AG04450 (cell line): Measurements from ENCODE around the gene MAJIN. TPM values are rescaled to one million over a fixed set of nuclear protein-coding genes. Genes with fewer than 3 reads are reported as not detected.
A peak's percentile ranks its signal among the peaks of the same experiment; 100 is the strongest.

Experiments used
- CTCF ChIA-PET: fragments of 300-600, 350-600 bp; formaldehyde crosslinking; extraction: SDS; loops from one replicate; lab custom pipeline; 2022; ENCODE audit warnings: antibody characterized with exemption, inconsistent platforms; lab: Charles Lee
- POLR2A ChIA-PET: fragments of 350-600 bp; formaldehyde crosslinking; extraction: SDS; loops from one replicate; lab custom pipeline; 2021; ENCODE audit warnings: antibody characterized with exemption, inconsistent platforms; lab: Yijun Ruan, JAX
- DNase-seq: peaks from one replicate; pipeline ENCODE4 v3.0.0-alpha.2; 2011; ENCODE audit warnings: low read depth, low spot score
- H3K27ac ChIP-seq: one replicate; pipeline ENCODE4 v1.5.1; 2012; ENCODE audit warnings: low read depth, low read length, control low read depth
- H3K27me3 ChIP-seq: one replicate; pipeline ENCODE4 v1.6.0; 2012; ENCODE audit warnings: low read length; ENCODE audit not compliant: control insufficient read depth, insufficient read depth
- H3K4me3 ChIP-seq: 2 replicates; pipeline ENCODE4 v1.5.1; 2011; ENCODE audit warnings: mild to moderate bottlenecking, low read depth, low read length, control low read depth
- H3K9me3 ChIP-seq: 2 replicates; pipeline ENCODE4 v1.5.1; 2012; ENCODE audit warnings: low read length; ENCODE audit not compliant: control insufficient read depth, insufficient read depth
- CTCF ChIP-seq: IDR thresholded peaks from 2 replicates; pipeline ENCODE4 v1.5.1; 2011; ENCODE audit warnings: low read depth, low read length, control low read depth, inconsistent platforms
- polyA plus RNA-seq: library from polyadenylated mRNA; depleted of rRNA; stranded (reverse); fragments of >200 nt; gene quantifications from 2 replicates; pipeline ENCODE4 v1.2.3, GENCODE V29; 2011

MAJIN gene
- polyA plus RNA-seq, 1 experiment: not detected

GRCh38 chr11:64926689-64927088 is 45.2 kb downstream of the MAJIN start:
- Histone ChIP-seq H3K27me3 (no peaks in the 10 kb centered on the region), H3K4me3 (no peak overlapping the region), H3K9me3 (no peaks in the 10 kb centered on the region), H3K27ac (no peak overlapping the region)
- ChIA-PET POLR2A (no interaction called here), CTCF (interaction anchor here (1.3 kb wide), 1 partner anchor 38 kb away, joined by 3 read pairs; no protein-coding TSS in a partner anchor)
- TF ChIP-seq CTCF: no peak
- DNase-seq: no peak

- no peaks in the 10 kb centered on the region for H3K27me3 ChIP-seq
- no peak for DNase-seq
- POLR2A ChIA-PET: interaction anchor here (0.6 to 0.7 kb wide), 2 partner anchors 21 to 81 kb away, joined by 3 to 5 read pairs; no protein-coding TSS in a partner anchor
- H3K27ac ChIP-seq: no peak overlapping the region
- peak overlapping the region; percentile 84 for H3K4me3 ChIP-seq
- TF ChIP-seq CTCF: no peak
- no peaks in the 10 kb centered on the region for H3K9me3 ChIP-seq
- CTCF ChIA-PET: interaction anchor here (1.3 kb wide), 1 partner anchor 38 kb away, joined by 3 read pairs; no protein-coding TSS in a partner anchor
Measured at GRCh38 chr11:64925536-64926436, 46.1 kb downstream of the MAJIN start.

GRCh38 chr11:64924910-64925284 is 47.0 kb downstream of the MAJIN start:
- no peaks in the 10 kb centered on the region for H3K9me3 ChIP-seq
- CTCF ChIA-PET: interaction anchor here (1.0 to 1.5 kb wide), 2 partner anchors 31 to 81 kb away, joined by 3 to 4 read pairs; partner anchors contain the start of gene CDC42BPG
- H3K27ac ChIP-seq: no peak overlapping the region
- H3K4me3 ChIP-seq: peak overlapping the region; percentile 84
- no peak for TF ChIP-seq CTCF
- no peak for DNase-seq
- POLR2A ChIA-PET: interaction anchor here (0.7 to 1.0 kb wide), 2 partner anchors 20 to 89 kb away, joined by 3 read pairs; partner anchors contain the start of gene ARL2
- no peaks in the 10 kb centered on the region for H3K27me3 ChIP-seq

- no peaks in the 10 kb centered on the region for H3K27me3 ChIP-seq
- H3K9me3 ChIP-seq: no peaks in the 10 kb centered on the region
- ChIA-PET POLR2A (interaction anchor here (1.0 kb wide), 1 partner anchor 90 kb away, joined by 3 read pairs; the partner anchor contains the start of gene ARL2), CTCF (interaction anchor here (1.0 to 1.5 kb wide), 3 partner anchors 30 to 80 kb away, joined by 3 to 4 read pairs (median 3); partner anchors contain the start of gene CDC42BPG)
- peak within 1 kb of the TSS; percentile 84 for H3K4me3 ChIP-seq
- H3K27ac ChIP-seq: peak within 1 kb of the TSS; percentile 86
- DNase-seq: peak; percentile 81
- TF ChIP-seq CTCF: no peak
Measured at GRCh38 chr11:64923944-64924909, 47.7 kb downstream of the MAJIN start, which contains the start of gene PPP2R5B. Gene PPP2R5B (plus strand): TSS chr11:64924689. CDS start chr11:64925735, 1,046 bp downstream.
